Globus pallidus (tissue), 1 donor: ENCODE data around the gene SIAH1.
"Not testable (repeated sequence)": the region's sequence is repeated elsewhere in the genome, so short reads cannot be mapped to it uniquely, and the experiment has no call there.

Experiments
- DNase-seq: peaks from one replicate; pipeline ENCODE4 v3.0.0-alpha.2; 2015; ENCODE audit warnings: low spot score

The SIAH1 gene

DNA sequence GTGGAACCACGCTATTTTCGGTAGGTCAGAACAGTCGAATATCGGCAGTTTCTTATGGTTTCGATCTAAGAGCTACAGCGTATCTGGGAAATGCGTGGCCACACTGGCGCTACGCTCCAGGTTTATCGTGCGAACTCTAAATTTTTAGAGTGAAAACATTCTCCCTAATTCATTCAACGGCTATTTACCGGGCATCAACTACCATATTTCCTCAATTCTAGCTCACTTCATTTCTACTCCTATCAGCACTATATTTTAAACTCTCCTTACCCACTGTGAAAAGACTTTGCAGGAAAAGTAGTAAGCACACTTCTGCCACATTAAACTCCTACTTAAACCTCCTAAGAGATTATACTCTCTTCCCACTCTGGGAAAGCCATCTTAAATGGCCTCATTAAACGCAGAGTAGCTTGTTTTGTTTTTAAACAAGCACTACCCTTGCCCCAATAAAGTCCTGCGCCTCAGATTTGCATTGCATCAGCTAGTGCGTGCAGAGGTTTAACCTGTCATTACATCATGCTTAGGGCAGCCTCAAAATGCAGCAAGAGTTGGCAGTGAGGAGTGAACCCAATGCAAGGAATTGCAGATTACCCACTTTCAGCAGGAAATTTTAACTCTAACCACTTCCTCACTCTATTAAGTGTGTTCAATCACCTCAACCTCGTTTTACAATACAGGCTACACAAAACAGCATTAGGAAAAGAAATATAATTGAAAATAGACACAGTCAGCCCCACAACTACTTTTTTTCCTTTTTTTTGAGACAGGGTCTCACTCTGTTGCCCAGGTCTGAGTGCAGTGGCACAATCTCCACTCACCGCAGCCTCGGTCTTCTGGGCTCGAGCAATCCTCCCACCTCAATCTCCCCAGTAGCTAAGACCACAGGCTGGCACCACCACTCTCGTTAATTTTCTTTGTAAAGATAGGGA is 18.8 kb downstream of the SIAH1 start:
- DNase-seq = no peak

DNA sequence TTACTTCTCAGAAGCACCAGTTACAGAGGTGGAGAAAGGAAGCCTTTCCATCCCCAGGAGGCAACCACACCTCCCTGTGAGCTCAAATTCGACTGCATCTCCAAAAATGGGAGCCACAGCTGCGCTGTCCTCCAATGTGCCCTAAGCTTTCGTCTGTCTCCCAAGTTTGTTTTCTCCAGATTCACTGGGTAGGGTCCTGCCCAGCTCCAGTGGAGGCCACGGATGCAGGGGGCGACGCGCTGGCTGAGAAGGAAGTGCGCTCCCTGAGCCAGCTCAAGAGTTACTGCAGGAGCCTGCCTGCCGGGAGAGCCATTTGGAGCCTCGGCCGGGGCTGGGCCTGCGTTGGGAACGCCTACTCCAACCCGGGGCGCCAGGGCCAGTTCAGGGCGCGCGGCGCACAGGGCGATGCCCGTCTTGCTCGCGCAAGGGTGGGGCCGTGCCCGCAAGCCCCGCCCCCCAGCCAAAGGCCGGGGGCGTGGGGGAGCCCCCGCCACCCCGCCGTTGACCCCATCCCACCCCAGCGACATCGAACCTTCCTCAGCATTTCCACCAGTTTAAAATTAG is 19.5 kb downstream of the SIAH1 start:
- DNase-seq = peak; percentile 86

DNA sequence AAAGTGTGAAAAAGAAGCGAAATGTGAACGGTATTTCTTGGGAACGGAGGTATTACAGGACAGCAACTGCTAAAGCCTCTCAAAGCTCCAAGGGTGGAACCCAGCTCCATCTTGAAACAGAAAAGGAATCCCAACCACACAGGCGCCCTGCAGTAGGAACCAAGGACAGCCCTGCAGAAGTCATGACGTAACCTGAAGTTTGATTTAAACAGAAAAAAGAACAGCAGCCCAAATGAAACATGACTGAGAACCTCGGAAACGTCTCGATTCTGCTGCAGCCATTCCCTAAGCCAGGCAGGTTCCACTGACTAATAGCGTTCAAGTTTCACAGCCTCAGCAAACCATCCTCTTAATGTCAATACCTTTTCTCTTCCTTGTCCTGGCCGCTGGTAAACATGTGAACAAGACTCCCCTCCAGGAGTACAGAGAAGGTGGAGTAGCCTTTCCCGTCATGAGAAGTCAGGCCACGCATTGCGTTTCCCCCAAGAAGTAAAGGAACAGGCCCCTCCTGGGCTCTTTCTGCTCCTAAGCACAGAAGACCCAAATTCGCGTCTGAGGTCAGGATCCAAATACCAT is 20.1 kb downstream of the SIAH1 start:
- DNase-seq = no peak

GRCh38 chr16:48361540-48362144 is 23.6 kb downstream of the SIAH1 start:
- no peak for DNase-seq

DNA sequence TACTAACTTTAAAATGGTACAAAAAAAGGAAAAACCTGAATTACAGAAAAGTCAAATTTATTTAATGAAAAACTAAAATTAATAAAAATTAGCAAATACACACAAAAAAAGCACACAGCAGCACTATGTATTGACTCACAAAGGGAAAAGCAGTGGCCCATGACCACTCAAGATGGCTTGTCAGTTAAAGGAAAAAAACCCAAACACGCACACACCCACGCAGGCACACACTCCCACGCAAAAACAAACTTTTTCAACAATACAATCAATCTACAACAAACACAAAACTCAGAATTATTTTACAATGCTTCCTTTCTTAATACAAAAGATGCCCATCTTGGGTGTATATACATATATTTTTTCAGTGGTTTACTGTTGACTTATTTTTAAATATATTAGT is 24.2 kb downstream of the SIAH1 start:
- no peak for DNase-seq

- DNase-seq = no peak
Measured at GRCh38 chr16:48359983-48360382, 25.2 kb downstream of the SIAH1 start.

- DNase-seq = no peak
Measured at GRCh38 chr16:48358419-48358818, 26.8 kb downstream of the SIAH1 start.

GRCh38 chr16:48356633-48357376 is 28.4 kb downstream of the SIAH1 start:
- DNase-seq = no peak

DNA sequence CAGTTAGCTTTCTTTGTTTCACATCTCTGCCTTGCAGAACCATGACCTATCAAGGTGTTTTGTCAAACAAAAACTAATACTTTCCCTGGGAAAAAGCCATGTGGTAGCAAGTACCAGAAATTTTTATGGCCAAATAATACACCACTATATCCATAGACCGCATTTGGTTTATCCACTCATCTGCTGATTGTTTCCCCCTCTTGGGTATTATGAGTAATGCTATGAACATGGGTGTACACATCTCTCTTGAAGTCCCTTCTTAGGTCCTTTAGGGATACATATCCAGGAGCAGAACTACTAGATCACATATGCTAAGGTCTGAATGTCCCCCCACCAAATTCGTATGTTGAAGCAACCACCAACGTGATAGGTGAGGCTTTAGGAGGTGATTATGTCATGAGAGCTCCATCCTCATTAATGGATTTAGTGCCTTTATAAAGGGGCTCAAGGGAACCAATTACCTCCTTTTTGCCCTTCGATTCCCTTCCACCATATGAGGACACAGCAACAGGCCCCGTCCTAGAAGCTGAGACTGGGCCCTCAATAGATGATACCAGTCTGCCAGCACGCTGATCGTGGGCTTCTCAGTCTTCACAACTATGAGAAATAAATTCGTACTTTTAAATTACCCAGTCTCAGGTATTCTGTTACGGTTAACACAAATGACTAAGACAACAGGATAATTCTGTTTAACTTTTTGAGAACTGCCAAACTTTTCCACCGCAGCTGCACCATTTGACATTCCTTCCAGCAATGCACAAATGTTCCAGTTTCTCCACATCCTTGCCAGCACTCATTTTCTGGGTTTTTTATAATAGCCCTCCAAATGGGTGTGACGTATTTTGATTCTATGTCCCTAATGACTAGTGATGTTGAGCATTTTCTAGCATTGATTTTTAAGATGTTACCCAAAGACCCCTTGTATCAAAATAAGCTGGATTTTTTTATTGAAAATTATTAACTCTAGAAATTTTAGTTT is 30.0 kb downstream of the SIAH1 start:
- no peak for DNase-seq

- not testable (repeated sequence) for DNase-seq
Measured at GRCh38 chr16:48354385-48354784, 30.8 kb downstream of the SIAH1 start.

- DNase-seq = peak; percentile 72
Measured at GRCh38 chr16:48353565-48354163, 31.5 kb downstream of the SIAH1 start.

DNA sequence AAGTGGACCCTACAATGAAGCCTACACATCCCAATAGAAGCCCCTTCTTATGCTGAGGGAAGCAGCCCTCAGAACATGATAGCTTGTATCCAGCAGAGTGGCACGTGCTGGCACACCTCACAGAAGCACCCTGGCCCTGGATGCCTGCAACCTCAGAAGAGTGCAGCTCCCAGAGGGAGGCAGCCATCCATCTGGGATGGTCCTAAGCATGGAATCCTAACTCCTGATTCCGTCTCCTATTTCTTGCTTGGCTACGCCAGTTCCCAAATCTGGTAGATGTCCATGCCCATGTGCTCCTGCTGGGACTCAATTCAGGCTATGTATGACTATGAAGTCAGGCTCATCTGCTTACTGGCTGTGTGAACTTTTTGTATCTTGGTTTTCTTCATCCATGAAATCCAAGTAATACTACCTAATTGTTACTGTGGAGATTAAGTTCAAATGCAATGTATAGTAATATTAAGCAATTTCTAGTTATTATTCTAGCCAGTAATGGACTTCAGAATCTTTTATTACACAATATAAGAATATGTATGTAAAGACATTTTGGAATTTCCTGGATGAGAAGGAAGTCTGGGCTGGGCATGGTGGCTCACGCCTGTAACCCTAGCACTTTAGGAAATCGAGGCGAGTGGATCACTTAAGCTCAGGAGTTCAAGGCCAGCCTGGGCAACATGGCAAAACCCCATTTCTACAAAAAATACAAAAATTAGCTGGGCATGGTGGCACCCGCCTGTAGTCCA is 32.4 kb downstream of the SIAH1 start:
- DNase-seq = no peak

DNA sequence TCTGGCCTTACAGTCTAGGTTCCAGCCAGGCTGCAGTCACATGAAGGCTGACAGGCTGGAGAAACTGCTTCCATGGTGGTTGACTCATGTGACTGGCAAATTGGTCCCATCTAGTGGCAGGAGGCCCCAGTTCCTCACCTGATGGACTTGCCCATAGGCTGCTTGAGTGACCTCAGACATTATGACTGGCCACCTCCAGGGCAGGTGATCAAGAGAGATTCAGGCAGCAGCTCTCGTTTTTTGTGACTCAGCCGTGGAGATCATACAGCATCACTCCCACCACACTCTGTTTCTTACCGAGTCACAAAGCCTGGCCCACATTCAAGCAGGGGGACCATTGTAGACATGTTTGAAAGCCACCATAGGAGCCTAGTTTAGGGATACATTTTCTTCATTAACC is 34.5 kb downstream of the SIAH1 start:
- DNase-seq = no peak

DNA sequence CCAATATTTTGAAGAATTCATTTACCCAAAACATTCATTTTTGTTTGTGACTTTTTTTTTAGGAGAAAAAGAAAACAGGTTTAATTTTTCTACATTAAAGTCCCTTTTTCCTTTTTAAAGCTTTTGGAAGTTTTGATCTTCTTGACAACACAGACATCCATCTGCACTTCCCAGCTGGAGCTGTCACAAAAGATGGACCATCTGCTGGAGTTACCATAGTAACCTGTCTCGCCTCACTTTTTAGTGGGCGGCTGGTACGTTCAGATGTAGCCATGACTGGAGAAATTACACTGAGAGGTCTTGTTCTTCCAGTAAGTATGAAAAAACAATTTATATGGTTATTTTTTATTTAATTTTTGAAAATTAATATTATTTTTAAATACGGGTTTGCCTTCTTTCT is 37.2 kb downstream of the SIAH1 start:
- no peak for DNase-seq

DNA sequence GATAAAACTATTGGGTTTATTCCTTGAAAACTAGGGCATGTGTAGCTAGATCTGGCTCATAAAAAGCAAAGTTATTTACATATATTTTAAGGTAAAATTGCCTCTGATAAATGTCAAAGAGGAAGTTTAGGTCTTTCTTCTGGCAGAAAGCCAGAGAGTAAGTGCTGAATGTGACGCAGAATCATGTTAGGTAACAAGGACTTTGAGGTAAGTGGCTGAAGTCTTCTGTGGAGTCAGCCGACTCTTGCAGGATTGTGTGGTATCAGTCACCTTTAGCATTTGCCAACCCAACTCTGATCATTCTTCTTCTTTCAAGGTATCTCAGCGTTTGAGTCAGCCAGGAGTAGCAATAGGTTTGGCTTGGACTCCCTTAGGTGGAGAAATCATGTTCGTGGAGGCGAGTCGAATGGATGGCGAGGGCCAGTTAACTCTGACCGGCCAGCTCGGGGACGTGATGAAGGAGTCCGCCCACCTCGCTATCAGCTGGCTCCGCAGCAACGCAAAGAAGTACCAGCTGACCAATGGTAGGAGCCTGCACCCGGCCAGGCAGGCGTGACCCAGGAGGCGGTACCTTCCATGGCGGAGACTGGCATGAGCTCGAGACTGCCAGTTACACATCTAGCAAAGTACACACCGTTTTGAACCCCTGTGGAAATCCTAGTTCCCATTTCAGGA is 37.9 kb downstream of the SIAH1 start:
- DNase-seq = no peak

GRCh38 chr16:48342591-48342990 is 42.6 kb downstream of the SIAH1 start:
- DNase-seq = no peak

GRCh38 chr16:48340054-48340453 is 45.2 kb downstream of the SIAH1 start:
- DNase-seq = no peak

DNA sequence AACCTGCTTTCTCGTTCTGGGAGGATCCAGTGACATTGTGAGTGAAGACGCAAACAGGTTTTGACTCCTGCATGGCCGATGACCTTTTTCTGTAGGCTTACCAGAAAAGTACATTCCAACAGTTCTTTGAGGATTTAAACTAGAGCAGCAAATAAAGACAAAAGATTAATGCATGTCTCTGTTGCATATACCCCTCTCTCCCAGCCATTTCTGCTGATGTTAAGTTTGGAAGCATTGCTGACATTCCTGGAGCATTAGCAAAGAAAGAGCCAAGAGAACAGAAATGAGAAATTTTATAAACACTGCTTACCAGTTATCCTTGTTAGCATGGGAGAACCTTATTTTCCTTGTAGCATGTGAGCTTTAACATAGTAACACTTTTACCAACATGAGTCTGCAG is 49.3 kb downstream of the SIAH1 start:
- no peak for DNase-seq

- no peak for DNase-seq
Measured at GRCh38 chr16:48334325-48334724, 50.9 kb downstream of the SIAH1 start.
